GM12864 (cell line): ENCODE data around the gene TRAPPC4.
"Not testable (repeated sequence)": the region's sequence is repeated elsewhere in the genome, so short reads cannot be mapped to it uniquely, and the experiment has no call there.

Source experiments
- DNase-seq: peaks from one replicate; pipeline ENCODE4 v3.0.0-alpha.2; 2011; ENCODE audit warnings: low read depth
- H3K4me3 ChIP-seq: 2 replicates; pipeline ENCODE4 v1.5.1; 2011; ENCODE audit warnings: mild to moderate bottlenecking, low read depth, low read length, control low read depth
- CTCF ChIP-seq: IDR thresholded peaks from 2 replicates; pipeline ENCODE4 v1.5.1; 2011; ENCODE audit warnings: low read depth, mild to moderate bottlenecking, moderate library complexity, low read length, control low read depth, inconsistent platforms; ENCODE audit errors: missing control alignments

Gene TRAPPC4

DNA sequence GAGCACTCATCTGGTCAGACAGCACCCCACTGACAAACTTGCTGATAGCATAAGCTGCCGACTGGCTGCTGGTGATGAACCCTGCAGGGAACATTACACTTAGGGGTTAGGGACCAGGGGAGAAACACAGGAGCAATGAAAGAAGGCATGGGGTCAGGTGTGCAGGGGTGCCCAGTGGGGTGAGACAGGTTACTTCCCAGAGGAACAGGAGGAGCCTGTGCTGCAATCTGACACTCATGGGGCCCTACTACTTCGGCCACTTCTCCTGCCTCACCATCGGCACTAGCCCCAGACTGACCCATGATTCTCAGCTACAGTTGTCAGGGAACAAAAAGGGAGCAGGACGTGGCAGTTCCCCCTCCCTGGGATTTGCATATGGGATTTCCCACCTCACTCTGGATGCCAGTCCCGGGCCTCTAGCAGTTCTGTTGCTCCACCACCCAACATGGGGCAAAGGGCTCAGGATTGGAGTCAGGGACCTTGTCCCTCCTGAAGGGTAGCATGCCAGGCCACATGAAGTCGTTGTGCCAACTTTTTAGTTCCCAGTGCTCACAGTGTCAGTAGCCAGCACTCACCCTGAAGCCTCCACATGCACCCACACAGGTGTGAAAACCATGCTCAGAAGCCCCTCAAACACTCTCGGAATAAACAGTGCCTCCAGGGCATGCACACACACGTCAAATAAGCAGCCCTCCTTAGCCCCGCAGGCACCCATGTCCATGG, 9.9 kb downstream of the TRAPPC4 start:
- H3K4me3 ChIP-seq = no peak overlapping the region
- no peak for DNase-seq
- TF ChIP-seq CTCF = no peak

- no peak for DNase-seq
- no peak for TF ChIP-seq CTCF
- H3K4me3 ChIP-seq = no peak overlapping the region
These were observed 10.4 kb downstream of the TRAPPC4 start for GRCh38 chr11:119029069-119029339.

GRCh38 chr11:119029340-119030028, 10.9 kb downstream of the TRAPPC4 start:
- no peak for TF ChIP-seq CTCF
- H3K4me3 ChIP-seq = peak overlapping the region; percentile 73
- no peak for DNase-seq

DNA sequence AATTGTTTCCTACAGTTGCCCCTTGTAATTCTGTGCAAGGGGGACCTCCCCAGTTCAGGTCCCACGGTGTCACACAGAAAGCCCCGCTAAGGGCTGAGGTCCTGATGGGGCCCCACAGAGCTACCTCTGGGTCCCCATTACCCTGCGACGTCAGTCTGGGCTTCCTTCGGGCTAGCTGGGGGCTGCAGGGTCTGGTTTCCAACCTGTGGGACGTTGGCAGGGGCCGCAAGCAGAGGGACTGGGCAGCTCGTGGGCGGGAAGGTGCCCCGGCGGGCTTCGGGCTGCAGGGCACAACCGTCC, 11.4 kb downstream of the TRAPPC4 start:
- peak overlapping the region; percentile 73 for H3K4me3 ChIP-seq
- DNase-seq = no peak
- no peak for TF ChIP-seq CTCF

- peak; percentile 96 for DNase-seq
- H3K4me3 ChIP-seq = peak within 1 kb of the TSS; percentile 73
- TF ChIP-seq CTCF = no peak
These were observed 11.9 kb downstream of the TRAPPC4 start, which contains the start of gene SLC37A4 for GRCh38 chr11:119030329-119031047. Gene SLC37A4, minus strand, starts transcription at chr11:119030877.

DNA sequence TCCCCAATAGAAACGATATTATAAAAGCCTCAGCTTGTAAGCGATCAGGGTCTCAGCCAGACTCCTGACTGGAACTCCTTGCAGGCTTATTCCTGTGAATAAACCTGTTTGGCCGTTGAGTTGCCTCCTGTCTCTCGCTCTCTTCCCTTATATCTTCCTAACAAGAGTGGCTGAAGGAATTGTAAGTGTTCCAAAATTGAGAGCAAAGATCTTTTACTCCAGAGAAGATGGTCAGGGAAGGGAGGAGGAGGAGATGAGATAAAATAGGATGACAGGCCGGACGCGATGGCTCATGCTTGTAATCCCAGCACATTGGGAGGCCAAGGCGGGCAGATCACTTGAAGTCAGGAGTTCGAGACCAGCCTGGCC, 13.3 kb downstream of the TRAPPC4 start:
- no peak overlapping the region for H3K4me3 ChIP-seq
- no peak for TF ChIP-seq CTCF
- no peak for DNase-seq

- DNase-seq, H3K4me3 ChIP-seq: not testable (repeated sequence)
These were observed 14.9 kb downstream of the TRAPPC4 start for GRCh38 chr11:119033421-119033820.
